ENCODE results near the gene USP47. TPM values are rescaled to one million over a fixed set of nuclear protein-coding genes. Genes with fewer than 3 reads are reported as not detected.

The USP47 gene
- total and polyA plus RNA-seq, 2 of the 8 experiments (the other 6 are each of a cell fraction or from before 2014, with no cell fraction given) = 4.2 to 21.3 TPM

GRCh38 chr11:11880179-11880578, 38.4 kb downstream of the USP47 start:
- Histone ChIP-seq H2AFZ (ENCODE audit: low read length) (no peak overlapping the region), H2AK5ac (ENCODE audit: low read depth, low read length) (no peak overlapping the region), H3K27me3 (replicated peaks in 1 of 4; ENCODE audit: control insufficient read depth in 3 of 4, extremely low read depth in 1 of 4, insufficient read depth in 3 of 4, low read length in 3 of 4) (no peaks in the 10 kb centered on the region), H3K18ac (ENCODE audit: extremely low read depth, low read length) (no peak overlapping the region), H3K79me1 (ENCODE audit: low read depth, low read length) (no peaks in the 10 kb centered on the region), H3K79me2 (ENCODE audit: control insufficient read depth in 1 of 2, insufficient read depth in 2 of 2, low read length in 2 of 2) (peaks cover 0 to 46% of the 10 kb centered on the region in 2 experiments; a peak in 2 of 4 replicates), H4K8ac (ENCODE audit: extremely low read depth, insufficient read depth, low read length) (no peak overlapping the region), H3K9me3 (ENCODE audit: insufficient read depth in 2 of 2, low read depth in 1 of 2, low read length in 1 of 2) (no peaks in the 10 kb centered on the region), H3K23ac (ENCODE audit: insufficient read length) (no peak overlapping the region), H2BK120ac (replicated peaks; ENCODE audit: low read depth, low read length) (no peak overlapping the region), H3K4ac (replicated peaks; ENCODE audit: insufficient read length, low read depth, low read length) (no peak overlapping the region), H3K27ac (ENCODE audit: low read depth, low read length) (no peak overlapping the region), H3K23me2 (ENCODE audit: low read depth, low read length) (no peaks in the 10 kb centered on the region), H4K20me1 (replicated peaks in 1 of 2; ENCODE audit: control insufficient read depth in 1 of 2, insufficient read depth in 2 of 2, low read length in 2 of 2) (peaks cover 0 to 2% of the 10 kb centered on the region in 2 experiments), H2BK5ac (ENCODE audit: low read depth, low read length) (no peak overlapping the region), H2BK20ac (ENCODE audit: low read length) (no peak overlapping the region), H3K9ac (replicated peaks in 1 of 4; ENCODE audit: extremely low read depth in 1 of 4, low read depth in 3 of 4, low read length in 3 of 4) (no peak overlapping the region), H3K4me1 (replicated peaks in 1 of 4; ENCODE audit: control insufficient read depth in 3 of 4, insufficient read depth in 4 of 4, low read length in 3 of 4) (no peaks in the 10 kb centered on the region), H3K56ac (replicated peaks; ENCODE audit: insufficient read length, low read depth, low read length) (no peak overlapping the region), H4K91ac (replicated peaks; ENCODE audit: insufficient read length, low read length) (no peak overlapping the region), H3K4me3 (ENCODE audit: extremely low read depth in 1 of 4, insufficient read depth in 2 of 4, low read depth in 3 of 4, low read length in 4 of 4) (no peak overlapping the region), H3K36me3 (ENCODE audit: control insufficient read depth in 2 of 4, insufficient read depth in 4 of 4, low read length in 3 of 4) (peaks cover 3 to 7% (median 6%) of the 10 kb centered on the region in 4 experiments; a peak in 5 of 8 replicates), H4K5ac (ENCODE audit: insufficient read length, low read depth, low read length) (no peak overlapping the region), H3K4me2 (ENCODE audit: insufficient read depth in 1 of 2, low read depth in 2 of 2, low read length in 2 of 2) (no peak overlapping the region), H2BK15ac (ENCODE audit: low read length) (no peak overlapping the region), H3K14ac (ENCODE audit: insufficient read length) (no peak overlapping the region), H2BK12ac (ENCODE audit: low read depth, low read length) (no peak overlapping the region)
- ChIA-PET POLR2A (ENCODE audit: partially characterized antibody) (interaction anchor here (2.0 kb wide), 1 partner anchor 38 kb away, joined by 6 read pairs; the partner anchor contains the start of gene USP47), CTCF (ENCODE audit: partially characterized antibody) (interaction anchor here (0.5 to 3.0 kb wide), 4 partner anchors 19 to 386 kb away, joined by 3 to 24 read pairs (median 4); no protein-coding TSS in a partner anchor)
- TF ChIP-seq CEBPB (IDR thresholded peaks at IDR 0.05; ENCODE audit: low read depth, low read length) (no peak), SP2 (IDR thresholded peaks at IDR 0.05; ENCODE audit: low read length) (no peak), SAP30 (IDR thresholded peaks at IDR 0.05; ENCODE audit: insufficient read depth, insufficient replicate concordance, low read length) (no peak), RXRA (IDR thresholded peaks at IDR 0.05; ENCODE audit: insufficient read depth, low read depth, low read length) (no peak), JUND (IDR thresholded peaks at IDR 0.05; ENCODE audit: low read length) (no peak), KDM5A (IDR thresholded peaks at IDR 0.05; ENCODE audit: low read length) (no peak)
- no peak for FAIRE-seq
- 79% methylated on average over 2 of the region's 2 CpGs; no CpG with 5 or more reads in 1 of the 2 experiments for whole genome bisulfite sequencing, 2 experiments (ENCODE audit: extremely low coverage in 1 of 2, insufficient coverage in 1 of 2, insufficient read length in 1 of 2, insufficient replicate concordance in 2 of 2, low coverage in 1 of 2, low lambda C conversion rate in 2 of 2, missing lambda C conversion rate in 1 of 2)
- DNase-seq (ENCODE audit: low read depth in 1 of 2, low spot score in 2 of 2) = no peak
